NCI-H345 (cell line): ENCODE measurements around the gene ABCA13.
"Not testable (repeated sequence)": the region's sequence is repeated elsewhere in the genome, so short reads cannot be mapped to it uniquely, and the experiment has no call there.

Source experiments
- DNase-seq: peaks from one replicate; lab custom pipeline; 2025; lab: John Stamatoyannopoulos, UW

Gene ABCA13

DNA sequence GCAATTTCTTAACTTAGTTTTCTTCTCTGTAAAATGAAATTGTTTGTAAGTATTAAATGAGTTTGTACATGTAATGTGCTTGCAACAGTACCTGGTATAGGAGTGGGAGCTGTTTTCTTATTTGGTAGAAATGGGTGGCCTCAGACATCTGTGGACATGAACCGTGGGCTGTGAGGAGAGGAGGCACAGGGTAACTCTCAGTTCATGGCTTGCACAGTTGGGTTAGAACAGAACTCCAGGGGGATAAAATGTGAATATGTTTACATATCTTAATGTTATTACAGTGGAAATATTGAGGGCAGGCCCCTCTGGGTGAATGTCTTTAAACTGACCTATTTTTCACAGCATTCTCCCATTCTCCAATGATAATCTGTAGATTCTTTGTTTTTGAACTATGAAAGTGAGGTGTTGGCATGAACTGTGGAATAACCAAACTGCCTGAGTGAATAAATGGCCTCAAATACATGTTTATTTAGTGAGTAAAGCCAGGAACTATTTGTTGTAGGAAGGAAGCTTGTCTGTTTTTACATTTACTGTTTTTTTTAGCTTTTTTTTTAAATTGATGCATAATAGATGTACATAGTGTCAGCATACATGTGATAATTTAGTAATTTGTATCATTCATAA is 2.6 kb downstream of the ABCA13 start:
- no peak for DNase-seq

DNA sequence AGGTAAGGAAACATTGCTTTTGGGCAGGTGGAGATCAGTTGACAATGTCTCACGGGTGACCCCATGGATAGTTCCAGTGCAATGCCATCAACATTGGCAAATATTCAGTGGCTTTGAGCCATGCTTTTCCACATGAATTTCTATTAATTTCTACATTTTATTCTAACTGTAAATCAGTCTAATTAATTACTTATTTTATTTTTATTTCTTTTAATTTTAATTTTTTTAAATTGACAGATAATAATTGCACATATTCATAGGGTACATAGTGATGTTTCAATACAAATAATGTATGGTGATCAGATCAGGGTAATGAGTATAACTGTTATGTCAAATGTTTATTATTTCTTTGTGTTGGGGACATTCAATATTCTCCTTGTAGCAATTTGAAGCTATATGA is 3.8 kb downstream of the ABCA13 start:
- no peak for DNase-seq

DNA sequence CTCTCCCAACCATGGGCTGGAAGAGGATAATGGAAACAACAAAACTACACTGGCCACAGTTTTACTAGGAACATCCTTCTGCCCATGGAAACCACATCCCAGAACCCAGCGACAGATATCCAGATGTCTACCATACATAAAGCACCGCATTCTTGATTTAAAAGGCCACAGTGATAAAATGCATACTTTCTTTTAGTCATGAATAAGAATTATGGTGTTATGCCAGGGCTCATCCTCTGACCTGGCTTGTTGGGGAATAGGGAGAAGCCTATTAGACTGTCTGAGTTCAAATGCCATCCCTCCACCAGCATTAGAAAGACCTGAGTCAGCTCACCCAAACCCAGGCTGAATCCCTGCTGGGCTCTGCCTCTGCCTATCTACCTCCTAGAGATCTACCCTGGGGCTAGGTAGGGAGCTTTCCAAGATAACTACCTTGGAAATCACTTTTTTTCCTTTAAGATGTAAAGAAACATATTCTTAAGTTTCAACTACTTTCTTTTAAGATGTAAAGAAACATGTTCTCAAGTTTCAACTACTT is 5.2 kb downstream of the ABCA13 start:
- no peak for DNase-seq

DNA sequence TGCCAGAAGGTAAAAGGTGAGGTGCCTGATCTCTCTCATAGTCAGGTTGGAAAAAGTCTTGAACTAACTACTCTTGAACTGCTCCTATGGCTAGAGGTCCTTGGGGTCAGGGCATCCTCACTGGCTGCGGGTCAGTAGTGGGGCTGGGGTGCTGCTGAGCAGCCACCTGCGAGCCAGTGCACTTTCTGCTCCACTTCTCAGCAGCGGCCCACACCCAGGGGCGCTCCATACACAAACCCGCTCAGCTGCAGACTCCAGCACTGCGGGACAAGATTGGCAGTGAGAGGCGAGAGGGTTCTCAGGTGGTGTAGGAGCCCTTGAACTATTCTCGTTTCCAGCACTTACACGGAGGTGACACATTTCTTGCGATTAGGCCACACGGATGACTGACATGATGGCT is 6.0 kb downstream of the ABCA13 start:
- no peak for DNase-seq

DNA sequence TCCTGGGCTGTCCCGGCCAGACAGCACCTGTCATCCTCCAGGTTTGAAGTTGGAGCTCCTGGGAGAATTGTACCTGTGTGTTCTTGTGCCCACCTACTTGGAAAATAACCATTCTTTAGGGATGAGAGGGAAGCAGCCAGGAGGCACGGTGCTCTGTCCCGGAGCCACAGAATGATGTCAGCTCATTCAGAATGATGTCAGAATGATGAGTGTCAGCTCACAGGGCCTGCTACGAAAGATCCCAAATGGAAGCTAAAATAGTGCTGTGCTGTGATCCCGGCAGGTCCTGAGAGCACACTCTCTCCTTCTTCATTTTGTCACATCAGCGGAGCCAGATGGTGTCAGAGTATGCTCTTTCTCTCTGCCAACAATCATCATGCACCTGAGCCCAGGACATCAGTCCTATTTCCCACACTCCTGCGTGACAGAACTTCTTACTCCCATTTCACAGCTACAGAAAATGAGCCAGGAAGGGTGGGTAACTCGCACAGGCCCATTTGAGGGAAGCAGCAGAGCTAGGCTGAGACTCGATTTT is 8.3 kb downstream of the ABCA13 start:
- DNase-seq = no peak

DNA sequence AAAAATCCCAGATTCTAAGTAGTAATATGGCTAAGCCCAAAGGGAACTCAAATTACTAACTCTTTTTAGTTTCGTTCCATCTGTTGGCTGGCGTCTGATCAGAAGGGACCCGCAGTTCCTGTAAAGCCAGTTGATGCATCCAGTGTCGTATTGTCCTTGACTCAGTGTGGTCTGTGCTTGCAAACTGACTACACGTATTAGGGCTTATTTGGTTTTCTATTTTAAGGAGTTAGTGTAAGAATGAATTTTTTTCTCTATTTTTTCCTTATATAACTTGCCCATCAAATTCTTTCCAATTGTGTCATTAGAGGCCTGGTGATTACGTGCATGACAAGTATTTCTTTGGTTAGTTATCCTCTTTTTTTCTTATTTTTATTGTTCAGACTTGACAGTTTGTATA is 9.7 kb downstream of the ABCA13 start:
- DNase-seq = no peak

DNA sequence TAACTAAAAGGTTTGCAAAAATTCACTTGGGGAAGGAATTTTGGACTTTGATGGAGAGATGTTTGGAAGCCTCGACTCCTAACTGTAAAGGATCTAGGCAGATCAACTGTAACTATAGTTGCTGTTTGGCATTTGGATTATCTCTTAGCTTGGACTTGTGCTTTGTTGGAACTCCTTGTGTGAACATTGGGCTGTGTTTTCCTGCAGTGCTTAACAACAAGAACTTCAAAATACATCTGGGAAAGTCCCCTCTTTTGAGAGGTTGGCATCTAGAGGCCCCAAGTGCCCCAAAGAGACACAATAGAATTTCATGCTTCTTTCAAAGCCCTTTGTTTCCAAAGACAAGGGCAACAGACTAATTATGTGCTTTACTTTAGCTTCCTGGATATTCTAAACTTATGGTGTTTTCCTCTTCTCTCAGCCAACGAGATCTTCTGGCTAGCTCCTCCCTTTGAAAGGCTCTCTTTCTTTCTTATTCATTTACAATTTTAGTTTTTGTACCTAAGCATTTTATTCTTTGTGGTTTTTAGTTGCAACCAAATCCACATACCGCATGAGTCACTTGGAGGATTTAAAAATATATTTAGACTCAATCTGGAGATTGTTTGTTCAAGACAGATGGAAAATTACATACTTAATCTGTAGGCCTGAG is 11.6 kb downstream of the ABCA13 start:
- DNase-seq = peak; percentile 3

DNA sequence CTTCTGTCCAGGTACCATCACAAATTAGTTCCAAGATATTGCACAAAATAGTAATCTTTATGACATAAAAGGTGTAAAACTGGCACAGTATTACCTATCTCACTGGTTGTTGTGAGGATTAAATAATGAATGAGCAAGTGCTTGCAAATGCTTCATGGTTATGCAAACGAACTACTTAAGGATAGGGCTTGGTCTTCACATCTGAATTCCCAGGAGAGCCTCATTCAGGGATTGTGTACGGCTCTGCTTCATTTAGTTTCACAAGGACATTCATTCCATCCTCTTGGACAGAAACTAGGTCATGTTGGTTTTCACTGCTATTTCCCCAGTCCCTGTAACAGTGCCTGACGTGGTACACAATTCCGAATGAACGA is 12.1 kb downstream of the ABCA13 start:
- peak; percentile 50 for DNase-seq

DNA sequence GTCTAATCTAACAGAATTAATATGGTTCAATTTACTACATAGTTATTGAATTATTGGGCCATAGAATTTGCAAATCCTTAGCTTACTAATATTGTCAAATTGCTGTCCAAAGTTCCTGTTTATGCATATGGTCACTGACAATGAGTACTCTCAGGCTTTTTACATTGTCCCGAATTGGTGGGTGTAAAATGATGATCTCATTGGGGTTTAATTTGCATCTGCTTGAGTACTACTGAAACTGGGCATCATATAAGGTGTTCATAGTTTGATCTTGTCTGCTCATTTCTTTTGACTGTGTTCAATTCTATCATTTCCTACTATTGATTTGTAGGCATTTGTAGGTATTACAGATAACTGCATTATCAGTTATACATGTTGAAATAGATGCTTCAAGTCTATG is 12.7 kb downstream of the ABCA13 start:
- DNase-seq = no peak

DNA sequence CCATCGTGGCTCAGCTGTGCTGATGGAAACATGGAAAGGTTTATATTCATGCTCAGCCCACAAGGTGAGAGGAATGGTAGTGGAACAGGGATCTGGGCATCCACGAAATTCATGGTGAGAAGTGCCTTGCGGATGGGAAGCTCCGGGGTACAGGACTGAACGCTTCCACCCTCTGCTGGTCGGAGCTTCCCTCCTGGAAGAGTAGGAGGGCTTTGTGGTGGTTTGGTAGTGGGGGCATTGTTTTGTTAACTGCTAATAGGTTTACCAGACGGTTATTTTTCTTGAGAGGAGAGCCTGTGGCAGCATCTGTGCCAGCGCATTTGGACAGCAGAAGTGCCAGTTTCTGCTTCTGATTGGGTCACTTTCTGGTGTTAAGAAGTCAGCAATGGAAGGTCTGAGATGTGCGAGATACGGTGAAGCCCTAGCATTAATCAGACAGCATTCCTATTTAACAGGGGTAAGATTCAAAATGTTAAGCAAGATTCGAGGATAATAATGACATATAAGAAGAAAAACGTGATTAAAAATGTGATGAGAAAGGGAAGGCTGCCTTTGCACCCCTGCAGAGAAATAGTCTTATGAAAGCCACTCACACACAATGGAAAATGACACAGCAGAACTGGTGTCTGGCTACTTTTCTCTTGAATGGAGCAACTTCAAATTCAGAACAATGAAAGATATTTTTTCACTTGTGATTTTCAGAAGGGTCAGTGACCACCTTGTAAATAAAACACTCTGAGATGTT is 17.7 kb downstream of the ABCA13 start:
- no peak for DNase-seq

DNA sequence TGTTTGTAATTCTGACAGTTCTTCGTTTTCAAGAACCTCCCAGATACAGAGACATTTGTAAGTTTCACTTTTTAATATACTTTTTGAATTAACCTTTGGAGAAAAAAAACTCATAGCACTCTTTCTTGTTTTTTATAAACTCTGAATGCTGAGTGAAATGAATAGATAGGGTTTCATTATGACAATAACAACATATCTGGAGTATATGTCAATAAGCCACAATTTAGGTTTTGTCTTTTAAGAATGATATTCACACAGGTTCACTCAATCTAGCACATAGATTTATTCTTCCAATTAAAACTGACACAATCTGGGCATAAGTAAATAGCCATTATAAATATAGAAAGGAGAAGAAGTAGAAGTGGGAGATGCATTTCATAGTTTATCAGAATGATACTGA is 21.7 kb downstream of the ABCA13 start:
- DNase-seq = no peak

DNA sequence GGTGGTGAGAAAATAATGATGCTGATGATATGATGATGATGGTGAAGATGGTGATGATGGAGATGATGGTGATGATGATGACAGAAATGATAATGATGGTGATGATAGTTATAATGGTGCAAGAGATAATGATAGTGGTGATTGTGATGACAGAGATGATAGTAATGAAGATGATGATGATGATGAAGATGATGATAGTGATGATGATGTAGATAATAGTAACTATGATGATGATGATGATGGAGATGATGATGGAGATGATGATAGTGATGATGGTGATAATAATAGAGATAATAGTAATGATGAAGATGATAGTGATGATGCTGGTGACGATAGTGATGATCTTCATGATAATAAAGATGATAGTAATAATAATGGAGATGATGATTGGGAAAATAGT is 22.2 kb downstream of the ABCA13 start:
- no peak for DNase-seq

DNA sequence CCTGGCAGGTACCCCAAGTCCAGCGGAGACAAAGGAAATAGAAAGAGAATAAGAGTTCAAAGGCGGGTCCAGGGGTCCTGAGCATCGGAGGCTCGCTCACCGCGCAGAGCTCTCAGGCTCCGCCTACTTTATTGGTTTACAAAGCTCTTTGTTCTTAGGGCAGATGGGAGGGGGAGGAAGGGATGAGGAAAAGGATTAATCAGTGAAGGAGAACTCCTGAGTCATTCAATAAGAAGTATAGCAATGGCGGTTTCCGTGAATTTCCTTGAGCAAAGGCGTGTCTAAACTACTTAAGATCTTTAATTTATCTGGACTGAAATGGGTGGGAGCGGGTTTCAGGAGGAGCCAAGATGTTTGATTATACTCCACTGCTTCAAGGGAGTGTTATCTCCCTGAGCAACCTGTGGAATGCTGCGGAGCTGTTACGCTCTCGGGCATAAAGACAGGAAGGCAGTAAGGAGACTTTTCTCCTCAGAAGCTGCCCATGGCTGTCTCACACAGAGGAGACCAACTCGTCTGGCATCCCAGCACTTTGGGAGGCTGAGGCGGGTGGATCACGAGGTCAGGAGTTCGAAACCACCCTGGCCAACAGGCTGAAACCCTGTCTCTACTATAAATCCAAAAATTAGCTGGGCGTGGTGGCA is 29.8 kb downstream of the ABCA13 start:
- not testable (repeated sequence) for DNase-seq

DNA sequence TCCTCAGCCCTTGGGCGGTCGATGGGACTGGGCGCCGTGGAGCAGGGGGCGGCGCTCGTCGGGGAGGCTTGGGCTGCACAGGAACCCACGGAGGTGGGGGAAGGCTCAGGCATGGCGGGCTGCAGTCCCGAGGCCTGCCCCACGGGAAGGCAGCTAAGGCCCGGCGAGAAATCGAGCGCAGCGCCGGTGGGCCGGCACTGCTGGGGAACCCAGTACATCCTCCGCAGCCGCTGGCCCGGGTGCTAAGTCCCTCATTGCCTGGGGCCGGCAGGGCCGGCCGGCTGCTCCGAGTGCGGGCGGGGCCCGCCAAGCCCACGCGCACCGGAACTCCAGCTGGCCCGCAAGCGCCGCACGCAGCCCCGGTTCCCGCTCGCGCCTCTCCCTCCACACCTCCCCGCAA is 31.7 kb downstream of the ABCA13 start:
- not testable (repeated sequence) for DNase-seq

DNA sequence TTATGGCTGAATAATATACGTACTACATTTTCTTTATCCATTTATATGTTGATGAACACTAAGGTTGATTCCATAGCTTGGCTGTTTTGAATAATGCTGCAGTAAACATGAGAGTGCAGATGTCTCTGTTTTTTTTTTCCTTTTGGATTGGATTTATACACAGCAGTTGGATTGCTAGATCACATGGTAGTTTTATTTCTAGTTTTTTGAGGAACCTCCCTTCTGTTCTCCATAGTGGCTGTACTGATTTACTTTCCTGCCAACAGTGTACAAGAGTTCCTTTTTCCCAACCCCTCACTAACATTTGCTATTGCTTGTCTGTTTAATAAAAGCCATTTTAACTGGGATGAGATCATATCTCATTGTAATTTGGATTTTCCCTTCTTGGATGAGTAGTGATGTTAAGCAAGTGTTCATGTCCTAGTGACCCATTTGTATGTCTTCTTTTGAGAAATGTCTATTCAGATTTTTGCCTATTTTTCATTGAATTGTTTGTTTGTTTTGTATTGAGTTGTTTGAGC is 36.0 kb downstream of the ABCA13 start:
- DNase-seq = no peak

DNA sequence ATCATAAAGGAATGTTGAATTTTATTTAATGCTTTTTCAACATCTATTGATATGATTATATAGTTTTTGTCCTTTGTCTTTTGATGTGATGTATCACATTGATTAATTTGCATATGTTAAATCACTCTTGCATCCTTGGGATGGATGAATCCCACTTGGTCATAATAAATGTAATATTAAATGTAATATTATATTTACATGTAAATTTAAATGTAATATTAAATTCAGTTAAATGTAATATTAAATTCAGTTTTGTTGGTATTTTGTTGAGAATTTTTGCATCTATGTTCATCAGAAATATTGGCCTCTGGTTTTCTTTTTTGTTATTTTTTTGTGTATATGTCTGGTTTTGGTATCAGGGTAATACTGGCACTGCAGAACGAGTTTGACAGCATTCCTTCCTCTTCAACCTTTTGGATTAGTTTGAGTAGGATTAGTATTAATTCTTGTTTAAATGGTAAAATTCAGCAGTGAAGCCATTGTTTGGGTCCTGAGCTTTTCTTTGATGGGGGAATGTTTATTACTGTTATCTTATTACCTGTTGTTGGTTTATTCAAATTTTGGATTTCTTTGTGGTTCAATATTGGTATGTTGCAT is 37.8 kb downstream of the ABCA13 start:
- no peak for DNase-seq

DNA sequence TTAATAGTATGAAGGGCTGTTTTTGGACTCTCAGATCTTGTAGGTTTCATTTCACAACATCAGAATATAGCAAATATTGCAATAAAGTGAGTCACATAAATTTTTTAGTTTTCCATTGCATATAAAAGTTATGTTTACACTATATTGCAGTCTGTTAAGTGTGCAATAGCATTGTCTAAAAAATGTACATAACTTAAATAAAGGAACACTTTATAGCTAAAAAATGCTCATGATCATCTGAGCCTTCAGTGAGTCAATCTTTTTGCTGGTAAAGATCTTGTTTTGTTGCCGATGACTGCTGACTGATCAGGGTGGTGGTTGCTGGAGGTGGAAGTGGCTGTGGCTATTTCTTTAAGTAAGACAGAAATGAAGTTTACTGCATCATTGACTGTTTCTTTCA is 42.0 kb downstream of the ABCA13 start:
- no peak for DNase-seq

DNA sequence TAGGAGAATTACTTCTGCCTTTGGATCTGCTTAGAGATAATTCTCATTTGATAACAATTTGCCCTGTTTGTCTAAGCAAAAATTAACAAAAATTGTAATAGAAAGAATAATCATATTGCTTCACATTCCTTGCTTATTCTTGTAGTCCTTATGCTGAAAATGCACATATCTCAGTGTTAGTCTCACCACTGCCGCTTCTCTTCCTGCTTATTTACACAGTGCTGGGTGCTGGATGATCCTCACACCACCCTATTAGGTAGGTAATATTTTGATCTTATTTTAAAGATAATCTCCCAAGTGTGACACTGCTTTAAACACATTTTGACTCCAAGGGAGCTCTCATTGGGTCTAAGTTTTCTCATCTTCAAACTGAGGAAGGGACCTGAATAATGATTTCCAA is 46.0 kb downstream of the ABCA13 start:
- no peak for DNase-seq

DNA sequence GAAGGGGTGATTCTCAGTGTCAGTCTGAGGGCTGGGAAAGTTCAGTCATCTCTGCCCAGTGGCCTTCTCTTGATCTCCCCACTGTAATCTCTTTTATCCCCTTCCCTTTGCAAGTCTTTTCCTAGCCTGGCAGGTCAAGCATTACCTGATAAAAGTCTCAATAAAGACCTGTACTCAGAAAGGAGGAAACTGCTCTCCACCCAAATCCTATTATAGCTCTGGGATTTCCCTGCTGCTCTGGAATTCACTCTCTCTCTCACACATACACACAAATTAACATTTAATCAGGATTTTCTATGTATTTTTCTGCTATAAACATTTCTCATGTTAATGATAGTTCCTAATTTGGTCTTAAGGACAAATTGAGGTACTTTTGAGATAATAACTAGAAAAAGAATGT is 46.5 kb downstream of the ABCA13 start:
- no peak for DNase-seq

DNA sequence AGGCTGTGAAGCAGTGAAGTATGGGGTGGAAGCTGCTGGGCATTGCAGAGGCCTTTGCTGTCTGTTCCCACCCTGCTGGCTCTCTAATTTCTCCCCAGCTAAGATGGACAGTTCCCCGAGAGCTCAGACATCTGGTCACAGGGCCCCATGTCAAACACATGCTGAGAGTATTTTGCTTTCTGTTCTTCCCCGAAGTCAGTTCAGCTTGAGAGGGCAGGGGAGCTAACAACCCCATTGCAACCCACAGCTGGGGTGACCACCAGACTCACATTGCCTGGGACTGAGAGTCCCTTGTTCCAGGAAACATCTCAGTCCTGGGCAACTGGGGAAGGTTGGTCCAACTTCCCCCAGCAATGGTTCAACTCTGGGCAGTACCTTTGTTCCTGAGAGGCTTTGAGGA is 52.8 kb downstream of the ABCA13 start:
- no peak for DNase-seq

DNA sequence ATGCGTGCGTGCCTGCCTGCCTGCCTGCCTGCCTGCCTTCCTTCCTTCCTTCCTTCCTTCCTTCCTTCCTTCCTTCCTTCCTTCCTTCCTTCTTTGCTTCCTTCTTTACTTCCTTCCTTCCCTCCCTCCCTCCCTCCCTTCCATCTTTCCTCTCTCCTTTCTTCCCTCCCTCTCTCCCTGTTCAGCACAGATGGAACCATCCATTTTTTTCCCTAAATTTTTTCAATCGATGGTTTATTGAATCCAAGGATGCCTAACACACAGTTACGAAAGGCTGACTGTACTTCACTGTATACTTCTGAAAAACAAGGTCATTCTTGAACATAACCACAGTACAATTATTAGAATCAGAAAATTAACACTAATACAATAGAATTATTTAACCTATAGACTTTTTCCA is 53.8 kb downstream of the ABCA13 start:
- no peak for DNase-seq

DNA sequence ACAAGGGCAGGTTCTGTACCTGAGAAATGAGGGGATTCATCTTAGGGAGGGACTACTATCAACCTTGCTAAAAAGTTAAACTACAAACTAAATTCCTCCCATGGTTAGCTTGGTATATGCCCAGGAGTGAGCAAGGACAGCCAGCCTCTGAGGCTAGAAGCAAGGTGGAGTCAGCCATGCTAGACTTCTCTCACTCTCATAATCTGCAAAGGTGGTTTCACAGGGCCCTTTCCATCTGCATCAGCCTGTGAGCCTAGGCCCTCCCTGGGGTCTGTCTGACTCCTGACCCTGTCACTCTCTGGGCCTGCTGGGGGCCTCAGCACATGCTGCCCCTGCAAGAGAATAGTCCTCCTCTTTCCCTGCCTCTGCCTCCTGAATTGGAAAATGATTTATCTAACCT is 66.1 kb downstream of the ABCA13 start:
- no peak for DNase-seq
